HG03175 (cell line): ENCODE measurements around the gene LHFPL2.

Source experiments
- ATAC-seq: cut with Tn5 transposase; IDR thresholded peaks from one replicate; pipeline ENCODE4 v1.9.1; 2021; ENCODE audit warnings: mild to moderate bottlenecking, moderate library complexity; ENCODE audit not compliant: unreplicated experiment

LHFPL2 gene

GRCh38 chr5:78642701-78643100 is 5.9 kb downstream of the LHFPL2 start:
- ATAC-seq: no peak

GRCh38 chr5:78640662-78641474 is 7.7 kb downstream of the LHFPL2 start:
- ATAC-seq: peak; percentile 87

GRCh38 chr5:78639791-78640190 is 8.8 kb downstream of the LHFPL2 start:
- ATAC-seq: no peak

GRCh38 chr5:78638973-78639669 is 9.5 kb downstream of the LHFPL2 start:
- no peak for ATAC-seq

- ATAC-seq: no peak
Observed at GRCh38 chr5:78638423-78638822, 10.1 kb downstream of the LHFPL2 start.

- no peak for ATAC-seq
Observed at GRCh38 chr5:78637468-78637867, 11.1 kb downstream of the LHFPL2 start.

GRCh38 chr5:78636682-78637081 is 11.9 kb downstream of the LHFPL2 start:
- no peak for ATAC-seq

- ATAC-seq: no peak
Observed at GRCh38 chr5:78634634-78635033, 13.9 kb downstream of the LHFPL2 start.

GRCh38 chr5:78634229-78634628 is 14.3 kb downstream of the LHFPL2 start:
- no peak for ATAC-seq

GRCh38 chr5:78633700-78634099 is 14.9 kb downstream of the LHFPL2 start:
- ATAC-seq: no peak

GRCh38 chr5:78632467-78632866 is 16.1 kb downstream of the LHFPL2 start:
- no peak for ATAC-seq

- ATAC-seq: no peak
Observed at GRCh38 chr5:78631931-78632330, 16.6 kb downstream of the LHFPL2 start.

- ATAC-seq: no peak
Observed at GRCh38 chr5:78630047-78630446, 18.5 kb downstream of the LHFPL2 start.

GRCh38 chr5:78629624-78630023 is 18.9 kb downstream of the LHFPL2 start:
- ATAC-seq: no peak

GRCh38 chr5:78628270-78628992 is 20.1 kb downstream of the LHFPL2 start:
- no peak for ATAC-seq

- ATAC-seq: no peak
Observed at GRCh38 chr5:78627766-78628165, 20.8 kb downstream of the LHFPL2 start.

GRCh38 chr5:78627175-78627574 is 21.4 kb downstream of the LHFPL2 start:
- no peak for ATAC-seq

- no peak for ATAC-seq
Observed at GRCh38 chr5:78626009-78626571, 22.5 kb downstream of the LHFPL2 start.

- ATAC-seq: no peak
Observed at GRCh38 chr5:78624992-78625391, 23.6 kb downstream of the LHFPL2 start.

- ATAC-seq: no peak
Observed at GRCh38 chr5:78624011-78624541, 24.5 kb downstream of the LHFPL2 start.
